HAP-1 (cell line): ENCODE measurements around the gene AKR1B15.

Source experiments
- DNase-seq, 2 experiments: peaks; one replicate each; pipeline ENCODE4 v3.0.0-alpha.2; 2016 to 2020; ENCODE audit warnings: low spot score in 2 of 2
- H3K27me3 ChIP-seq: fragments of 250-450 bp; sonication (Bioruptor Pico); 2 replicates; pipeline ENCODE4 v1.5.1; 2020; ENCODE audit warnings: low read depth, mild to moderate bottlenecking, moderate library complexity
- H3K36me3 ChIP-seq: fragments of 250-450 bp; sonication (Bioruptor Pico); replicated peaks from 2 replicates; pipeline ENCODE4 v1.5.1; 2020; ENCODE audit warnings: mild to moderate bottlenecking
- H3K4me1 ChIP-seq: fragments of 250-450 bp; sonication (Bioruptor Pico); 2 replicates; pipeline ENCODE4 v1.5.1; 2020; ENCODE audit warnings: mild to moderate bottlenecking
- H3K4me3 ChIP-seq: fragments of 250-450 bp; sonication (Bioruptor Pico); 2 replicates; pipeline ENCODE4 v1.5.1; 2020; ENCODE audit warnings: mild to moderate bottlenecking, moderate library complexity
- H3K9me3 ChIP-seq: fragments of 250-450 bp; sonication (Bioruptor Pico); 2 replicates; pipeline ENCODE4 v1.5.1; 2020; ENCODE audit warnings: mild to moderate bottlenecking, moderate library complexity
- in situ Hi-C: fragments of 300-500 bp; cut with MboI; formaldehyde crosslinking; loops from 3 replicates; pipeline ENCODE4 v1.14.3; 2020; ENCODE audit warnings: low sequenced_read_pairs, inconsistent platforms, mixed read lengths

The AKR1B15 gene

GRCh38 chr7:134619627-134620331, 70.9 kb downstream of the AKR1B15 start:
- no peak for DNase-seq
- Histone ChIP-seq H3K36me3 (no peaks in the 10 kb centered on the region), H3K9me3 (no peaks in the 10 kb centered on the region), H3K27me3 (peaks cover 17% of the 10 kb centered on the region), H3K4me1 (no peaks in the 10 kb centered on the region), H3K4me3 (no peak overlapping the region)
- in situ Hi-C loops: loop anchor here (10.0 kb wide), 1 partner anchor 105 kb away; no protein-coding TSS in a partner anchor

- H3K36me3 ChIP-seq: no peaks in the 10 kb centered on the region
- H3K27me3 ChIP-seq: peaks cover 36% of the 10 kb centered on the region
- in situ Hi-C loops: no loop called here
- H3K4me3 ChIP-seq: no peak overlapping the region
- no peaks in the 10 kb centered on the region for H3K9me3 ChIP-seq
- DNase-seq: no peak
- no peaks in the 10 kb centered on the region for H3K4me1 ChIP-seq
Measured at GRCh38 chr7:134622303-134622995, 73.5 kb downstream of the AKR1B15 start.

GRCh38 chr7:134623193-134623592, 74.3 kb downstream of the AKR1B15 start:
- H3K27me3 ChIP-seq: peaks cover 43% of the 10 kb centered on the region
- no peak overlapping the region for H3K4me3 ChIP-seq
- no peaks in the 10 kb centered on the region for H3K9me3 ChIP-seq
- H3K4me1 ChIP-seq: no peaks in the 10 kb centered on the region
- no peak for DNase-seq
- in situ Hi-C loops: no loop called here
- H3K36me3 ChIP-seq: no peaks in the 10 kb centered on the region

- Histone ChIP-seq H3K4me3 (no peak overlapping the region), H3K36me3 (no peaks in the 10 kb centered on the region), H3K4me1 (no peaks in the 10 kb centered on the region), H3K9me3 (no peaks in the 10 kb centered on the region), H3K27me3 (peaks cover 37% of the 10 kb centered on the region)
- no peak for DNase-seq
- in situ Hi-C loops: no loop called here
Measured at GRCh38 chr7:134625550-134625949, 76.6 kb downstream of the AKR1B15 start.

GRCh38 chr7:134627109-134627774, 78.3 kb downstream of the AKR1B15 start:
- H3K4me1 ChIP-seq: no peaks in the 10 kb centered on the region
- DNase-seq: no peak
- H3K27me3 ChIP-seq: peaks cover 34% of the 10 kb centered on the region
- in situ Hi-C loops: no loop called here
- no peaks in the 10 kb centered on the region for H3K9me3 ChIP-seq
- no peaks in the 10 kb centered on the region for H3K36me3 ChIP-seq
- no peak overlapping the region for H3K4me3 ChIP-seq

GRCh38 chr7:134627775-134628153, 78.9 kb downstream of the AKR1B15 start:
- in situ Hi-C loops: no loop called here
- no peaks in the 10 kb centered on the region for H3K4me1 ChIP-seq
- no peaks in the 10 kb centered on the region for H3K9me3 ChIP-seq
- H3K36me3 ChIP-seq: no peaks in the 10 kb centered on the region
- H3K27me3 ChIP-seq: peaks cover 34% of the 10 kb centered on the region
- no peak for DNase-seq
- H3K4me3 ChIP-seq: no peak overlapping the region

- no peaks in the 10 kb centered on the region for H3K9me3 ChIP-seq
- in situ Hi-C loops: no loop called here
- no peaks in the 10 kb centered on the region for H3K36me3 ChIP-seq
- H3K27me3 ChIP-seq: peaks cover 31% of the 10 kb centered on the region
- no peaks in the 10 kb centered on the region for H3K4me1 ChIP-seq
- no peak for DNase-seq
- H3K4me3 ChIP-seq: no peak overlapping the region
Measured at GRCh38 chr7:134629445-134629844, 80.5 kb downstream of the AKR1B15 start.
